T-cell (primary cell): ENCODE measurements around the gene DYNLT2. TPM values are rescaled to one million over a fixed set of nuclear protein-coding genes. Genes with fewer than 3 reads are reported as not detected.

ENCODE experiments used
- ATAC-seq, 4 experiments: fragments of 200-7000 bp in 3 of 4; fragments of 150-1000 bp in 1 of 4; cut with Tn5 transposase; replicated peaks in 1 of 4; 1 replicate in 3 of 4; 2 replicates in 1 of 4; pipeline ENCODE4 v1.10.0; 2021; ENCODE audit warnings: moderate library complexity in 3 of 4, mild to moderate bottlenecking in 2 of 4, moderate number of reproducible peaks in 1 of 4
- CTCF ChIA-PET, 2 donors: fragments of 300-600 bp; sonication (Branson Sonifier 250); formaldehyde crosslinking; loops; one replicate each; lab custom pipeline; 2022; ENCODE audit warnings: antibody characterized with exemption in 2 of 2; lab: Charles Lee
- POLR2A ChIA-PET, 2 donors: fragments of 300-600 bp; sonication (Branson Sonifier 250); formaldehyde crosslinking; loops; one replicate each; lab custom pipeline; 2022; ENCODE audit warnings: antibody characterized with exemption in 2 of 2; lab: Charles Lee
- DNase-seq, 35 experiments: peaks; one replicate each; pipeline versions ENCODE4 v3.0.0 to v3.0.0-alpha.2; 2013 to 2023
- H3K27ac ChIP-seq: one replicate; pipeline ENCODE4 v1.5.1; 2013; ENCODE audit warnings: low read length
- H3K27me3 ChIP-seq, 2 experiments: replicated peaks in 1 of 2; 1 replicate in 1 of 2; 2 replicates in 1 of 2; pipeline versions ENCODE4 v1.6.1 to v1.7.0; 2013; ENCODE audit warnings: low read length in 1 of 2, mixed read lengths in 1 of 2; ENCODE audit not compliant: control insufficient read depth in 2 of 2, insufficient read depth in 2 of 2; ENCODE audit errors: extremely low read depth in 1 of 2
- H3K36me3 ChIP-seq, 2 donors: 1 replicate in 1 of 2; 2 replicates in 1 of 2; pipeline versions ENCODE4 v1.6.1 to v1.7.0; 2013; ENCODE audit warnings: low read length in 1 of 2; ENCODE audit not compliant: control insufficient read depth in 2 of 2, insufficient read depth in 1 of 2; ENCODE audit errors: extremely low read depth in 1 of 2
- H3K4me1 ChIP-seq, 2 experiments: 1 replicate in 1 of 2; 2 replicates in 1 of 2; pipeline versions ENCODE4 v1.6.1 to v1.7.0; 2013; ENCODE audit warnings: low read length in 2 of 2, mixed read lengths in 1 of 2; ENCODE audit not compliant: insufficient read depth in 2 of 2, control insufficient read depth in 1 of 2; ENCODE audit errors: extremely low read depth in 1 of 2
- H3K4me3 ChIP-seq, 2 donors: 1 replicate in 1 of 2; 2 replicates in 1 of 2; pipeline versions ENCODE4 v1.5.1 to v1.7.0; 2013; ENCODE audit warnings: mild to moderate bottlenecking in 2 of 2, low read length in 1 of 2, moderate library complexity in 1 of 2; ENCODE audit not compliant: control insufficient read depth in 1 of 2; ENCODE audit errors: extremely low read depth in 1 of 2
- H3K9me3 ChIP-seq: 2 replicates; pipeline ENCODE4 v1.7.0; 2013
- H3K27ac Mint-ChIP-seq, 2 donors: one replicate each; pipeline ENCODE4 v1.8.0; 2020 to 2021; ENCODE audit warnings: mild to moderate bottlenecking in 2 of 2, mixed read lengths in 2 of 2
- H3K27me3 Mint-ChIP-seq, 2 donors: one replicate each; pipeline ENCODE4 v1.8.0; 2021 to 2022; ENCODE audit warnings: mixed read lengths in 2 of 2
- H3K36me3 Mint-ChIP-seq: one replicate; pipeline ENCODE4 v1.8.0; 2021; ENCODE audit warnings: mixed read lengths
- H3K4me1 Mint-ChIP-seq, 3 donors: one replicate each; pipeline ENCODE4 v1.8.0; 2020 to 2022; ENCODE audit warnings: mixed read lengths in 3 of 3, mild to moderate bottlenecking in 1 of 3
- H3K4me3 Mint-ChIP-seq, 3 donors: one replicate each; pipeline ENCODE4 v1.8.0; 2020 to 2022; ENCODE audit warnings: mild to moderate bottlenecking in 3 of 3, mixed read lengths in 3 of 3, moderate library complexity in 3 of 3
- H3K9me3 Mint-ChIP-seq, 3 donors: one replicate each; pipeline ENCODE4 v1.8.0; 2020 to 2022; ENCODE audit warnings: mixed read lengths in 3 of 3
- WGBS: methylation state at CpG from one replicate; pipeline ENCODE4 v1.1.5; 2013; ENCODE audit warnings: missing lambda C conversion rate; ENCODE audit not compliant: insufficient coverage; 5-methylcytosine and 5-hydroxymethylcytosine counted together
- total RNA-seq, 35 experiments: library from RNA in 6 of 35; stranded (reverse) in 6 of 35; fragments of 120-200 nt in 1 of 35; gene quantifications; one replicate each; pipeline versions ENCODE4 v1.2.1 to v1.2.4 and lab custom pipeline; 2013 to 2026

Gene DYNLT2
- total RNA-seq, 5 donors from 2014 or later (not counting 1 experiment from before 2014, with no cell fraction given): 1.9 to 3.9 (median 2.7) TPM

DNA sequence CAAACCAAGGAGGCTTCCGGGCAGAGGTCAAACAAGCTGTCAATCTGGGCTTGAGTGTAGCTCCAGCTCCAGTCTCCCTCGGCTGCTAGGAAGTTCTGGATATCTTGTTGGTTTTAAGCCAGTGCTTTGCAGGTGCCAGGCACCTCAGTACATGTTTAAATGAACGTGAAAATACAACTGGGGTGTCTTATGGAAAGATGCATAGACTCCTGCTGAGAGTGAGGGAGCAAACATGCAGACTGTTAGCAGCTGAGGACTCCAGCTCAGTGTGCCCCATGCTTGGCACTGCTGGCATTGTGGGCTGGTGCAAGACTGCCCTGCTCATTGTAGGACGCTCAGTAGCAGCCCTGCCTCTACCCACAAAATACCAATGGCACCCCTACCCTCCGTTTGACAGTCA is 28.5 kb upstream of the DYNLT2 start:
- peaks cover 53% of the 10 kb centered on the region for H3K36me3 Mint-ChIP-seq

GRCh38 chr6:169779092-169779815 is 27.9 kb upstream of the DYNLT2 start:
- Mint-ChIP-seq H3K4me1 (no peaks in the 10 kb centered on the region), H3K36me3 (peaks cover 52% of the 10 kb centered on the region), H3K27me3 (no peaks in the 10 kb centered on the region), H3K4me3 (no peak overlapping the region), H3K9me3 (no peaks in the 10 kb centered on the region), H3K27ac (no peak overlapping the region)
- H3K4me1 ChIP-seq: no peaks in the 10 kb centered on the region
- H3K9me3 ChIP-seq: peaks cover 3% of the 10 kb centered on the region
- ATAC-seq: no peak
- no peak overlapping the region for H3K27ac ChIP-seq
- peaks cover 16 to 50% of the 10 kb centered on the region in 2 donors for H3K36me3 ChIP-seq
- ChIA-PET POLR2A (no interaction called here), CTCF (no interaction called here)
- no peaks in the 10 kb centered on the region for H3K27me3 ChIP-seq
- no peak for DNase-seq
- WGBS: 98% methylated on average over 6 of the region's 8 CpGs
- no peak overlapping the region for H3K4me3 ChIP-seq

More for the DNA sequence above, 28.5 kb upstream of the DYNLT2 start:
- Histone ChIP-seq H3K9me3 (peaks cover 3% of the 10 kb centered on the region), H3K4me3 (no peak overlapping the region), H3K36me3 (peaks cover 19 to 47% of the 10 kb centered on the region in 2 donors), H3K27ac (no peak overlapping the region), H3K4me1 (no peaks in the 10 kb centered on the region), H3K27me3 (no peaks in the 10 kb centered on the region)
- ChIA-PET CTCF (no interaction called here), POLR2A (no interaction called here)
- ATAC-seq: no peak
- no peak for DNase-seq
- Mint-ChIP-seq H3K9me3 (no peaks in the 10 kb centered on the region), H3K4me3 (no peak overlapping the region), H3K27ac (no peak overlapping the region), H3K4me1 (no peaks in the 10 kb centered on the region), H3K27me3 (no peaks in the 10 kb centered on the region)
- 90% methylated on average over 2 of the region's 5 CpGs for WGBS

DNA sequence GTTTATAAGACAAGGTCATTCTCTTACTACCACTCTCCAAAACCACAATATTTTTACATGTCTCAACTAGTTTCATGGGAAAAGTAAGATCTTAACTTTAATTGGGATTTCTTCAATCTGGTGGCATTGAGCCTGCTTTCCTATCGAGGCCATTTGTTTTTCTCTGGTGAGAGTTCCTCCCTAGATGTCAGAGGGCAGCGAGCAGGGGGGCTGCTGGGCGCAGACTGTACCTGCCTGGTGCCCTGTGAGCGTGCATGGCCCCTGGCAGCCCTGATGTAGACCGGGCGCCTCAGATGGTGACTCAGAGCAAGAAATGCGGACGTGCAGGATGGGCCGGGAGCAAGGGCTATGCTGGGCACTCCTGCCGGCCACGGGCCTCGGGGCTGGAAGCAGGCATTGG is 27.3 kb upstream of the DYNLT2 start:
- H3K27me3 Mint-ChIP-seq: no peaks in the 10 kb centered on the region
- no peak overlapping the region for H3K27ac Mint-ChIP-seq
- Histone ChIP-seq H3K27me3 (no peaks in the 10 kb centered on the region), H3K27ac (no peak overlapping the region), H3K36me3 (peaks cover 16 to 48% of the 10 kb centered on the region in 2 donors), H3K4me1 (no peaks in the 10 kb centered on the region), H3K4me3 (no peak overlapping the region), H3K9me3 (peaks cover 3% of the 10 kb centered on the region)
- POLR2A ChIA-PET: no interaction called here
- DNase-seq: no peak
- ATAC-seq: no peak
- H3K36me3 Mint-ChIP-seq: peaks cover 48% of the 10 kb centered on the region
- H3K4me3 Mint-ChIP-seq: no peak overlapping the region
- 98% methylated on average over 6 of the region's 12 CpGs for WGBS
- no peaks in the 10 kb centered on the region for H3K4me1 Mint-ChIP-seq
- CTCF ChIA-PET: no interaction called here
- H3K9me3 Mint-ChIP-seq: no peaks in the 10 kb centered on the region

- no peak for ATAC-seq
- no peaks in the 10 kb centered on the region for H3K4me1 ChIP-seq
- H3K36me3 ChIP-seq: peaks cover 16 to 52% of the 10 kb centered on the region in 2 donors
- Mint-ChIP-seq H3K4me3 (no peak overlapping the region), H3K36me3 (peaks cover 51% of the 10 kb centered on the region), H3K27me3 (no peaks in the 10 kb centered on the region), H3K9me3 (no peaks in the 10 kb centered on the region), H3K27ac (no peak overlapping the region), H3K4me1 (no peaks in the 10 kb centered on the region)
- H3K9me3 ChIP-seq: peaks cover 3% of the 10 kb centered on the region
- ChIA-PET CTCF (no interaction called here), POLR2A (no interaction called here)
- H3K27me3 ChIP-seq: no peaks in the 10 kb centered on the region
- DNase-seq: no peak
- no CpG with 5 or more reads among the region's 12 CpGs for whole genome bisulfite sequencing
- no peak overlapping the region for H3K27ac ChIP-seq
- no peak overlapping the region for H3K4me3 ChIP-seq
Measured at GRCh38 chr6:169777896-169778295, 26.5 kb upstream of the DYNLT2 start.

DNA sequence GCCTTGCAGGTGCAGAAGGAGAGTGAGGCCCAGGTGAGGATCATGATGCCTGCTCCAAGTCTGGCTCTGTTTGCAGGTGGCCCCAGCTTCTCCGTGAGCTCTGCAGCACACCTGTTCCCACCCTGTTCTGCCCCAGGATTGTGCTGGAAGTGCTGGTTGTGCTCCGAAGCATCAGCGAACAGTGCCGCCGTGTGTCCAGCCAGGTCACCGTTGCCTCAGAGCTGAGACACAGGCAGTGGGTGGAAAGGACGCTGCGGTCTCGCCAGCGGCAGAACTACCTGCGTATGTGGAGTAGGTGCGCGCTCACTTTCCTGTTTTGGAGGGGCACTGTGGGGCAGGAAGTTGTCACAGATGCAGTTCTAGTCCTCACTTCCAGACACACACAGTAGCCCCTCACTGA is 25.0 kb upstream of the DYNLT2 start:
- Mint-ChIP-seq H3K4me1 (no peaks in the 10 kb centered on the region), H3K27me3 (no peaks in the 10 kb centered on the region), H3K36me3 (peaks cover 52% of the 10 kb centered on the region), H3K4me3 (no peak overlapping the region), H3K27ac (no peak overlapping the region), H3K9me3 (no peaks in the 10 kb centered on the region)
- no peaks in the 10 kb centered on the region for H3K4me1 ChIP-seq
- ATAC-seq: no peak
- DNase-seq: no peak
- H3K27ac ChIP-seq: no peak overlapping the region
- H3K4me3 ChIP-seq: no peak overlapping the region
- ChIA-PET POLR2A (no interaction called here), CTCF (no interaction called here)
- peaks cover 13 to 57% of the 10 kb centered on the region in 2 donors for H3K36me3 ChIP-seq
- WGBS: 100% methylated on average over 2 of the region's 13 CpGs
- H3K9me3 ChIP-seq: peaks cover 1% of the 10 kb centered on the region
- no peaks in the 10 kb centered on the region for H3K27me3 ChIP-seq

GRCh38 chr6:169775321-169775720 is 23.9 kb upstream of the DYNLT2 start:
- POLR2A ChIA-PET: no interaction called here
- Mint-ChIP-seq H3K36me3 (peaks cover 43% of the 10 kb centered on the region), H3K4me1 (no peaks in the 10 kb centered on the region), H3K9me3 (no peaks in the 10 kb centered on the region), H3K27ac (no peak overlapping the region), H3K27me3 (no peaks in the 10 kb centered on the region), H3K4me3 (no peak overlapping the region)
- WGBS: 97% methylated on average over 9 of the region's 10 CpGs
- Histone ChIP-seq H3K4me3 (no peak overlapping the region), H3K27ac (no peak overlapping the region), H3K4me1 (no peaks in the 10 kb centered on the region), H3K36me3 (peaks cover 8 to 50% of the 10 kb centered on the region in 2 donors), H3K27me3 (no peaks in the 10 kb centered on the region), H3K9me3 (no peaks in the 10 kb centered on the region)
- no peak for DNase-seq
- no peak for ATAC-seq
- CTCF ChIA-PET: no interaction called here
